CD4-positive, alpha-beta T cell (primary cell): ENCODE data around the gene SLC16A11. TPM values are rescaled to one million over a fixed set of nuclear protein-coding genes. Genes with fewer than 3 reads are reported as not detected.

Experiments used
- ATAC-seq: fragments of 200-7000 bp; cut with Tn5 transposase; one replicate; pipeline ENCODE4 v1.10.0; 2022; ENCODE audit warnings: mild to moderate bottlenecking; ENCODE audit not compliant: poor library complexity
- CTCF ChIA-PET: fragments of 350-600 bp; sonication (Branson Sonifier 250); formaldehyde crosslinking; loops from one replicate; lab custom pipeline; 2021; ENCODE audit warnings: antibody characterized with exemption, inconsistent platforms; lab: Charles Lee
- POLR2A ChIA-PET: fragments of 350-600 bp; sonication (Branson Sonifier 250); formaldehyde crosslinking; loops from one replicate; lab custom pipeline; 2021; ENCODE audit warnings: antibody characterized with exemption, inconsistent platforms; lab: Charles Lee
- DNase-seq, 14 experiments: peaks; one replicate each; pipeline ENCODE4 v3.0.0-alpha.2; 2013 to 2020; ENCODE audit warnings: mixed read lengths in 2 of 14
- H3K27ac ChIP-seq, 2 donors: one replicate each; pipeline versions ENCODE4 v1.5.1 to v1.7.0; 2013; ENCODE audit warnings: low read length in 2 of 2, low read depth in 1 of 2, mild to moderate bottlenecking in 1 of 2
- H3K27me3 ChIP-seq, 2 experiments: 1 replicate in 1 of 2; 2 replicates in 1 of 2; pipeline versions ENCODE4 v1.6.1 to v1.7.0; 2013; ENCODE audit warnings: low read length in 2 of 2, control low read depth in 1 of 2, mild to moderate bottlenecking in 1 of 2, moderate library complexity in 1 of 2; ENCODE audit not compliant: insufficient read depth in 2 of 2, control insufficient read depth in 1 of 2
- H3K36me3 ChIP-seq: one replicate; pipeline ENCODE4 v1.6.1; 2013; ENCODE audit warnings: low read length, control low read depth; ENCODE audit not compliant: insufficient read depth
- H3K4me1 ChIP-seq: one replicate; pipeline ENCODE4 v1.6.1; 2013; ENCODE audit warnings: low read length, control low read depth; ENCODE audit not compliant: insufficient read depth
- H3K4me3 ChIP-seq: one replicate; pipeline ENCODE4 v1.5.1; 2013; ENCODE audit warnings: mild to moderate bottlenecking, low read length, moderate library complexity
- H3K9me3 ChIP-seq, 2 experiments: 1 replicate in 1 of 2; 2 replicates in 1 of 2; pipeline versions ENCODE4 v1.6.1 to v1.7.0; 2013; ENCODE audit warnings: low read length in 2 of 2, mild to moderate bottlenecking in 2 of 2, control low read depth in 1 of 2, moderate library complexity in 1 of 2; ENCODE audit not compliant: control insufficient read depth in 1 of 2, insufficient read depth in 1 of 2
- H3K27ac Mint-ChIP-seq: one replicate; pipeline ENCODE4 v1.8.0; 2020; ENCODE audit warnings: mixed read lengths
- H3K27me3 Mint-ChIP-seq: one replicate; pipeline ENCODE4 v1.8.0; 2021; ENCODE audit warnings: mixed read lengths
- H3K36me3 Mint-ChIP-seq: one replicate; pipeline ENCODE4 v1.8.0; 2021; ENCODE audit warnings: low read depth, mixed read lengths
- H3K4me1 Mint-ChIP-seq: one replicate; pipeline ENCODE4 v1.8.0; 2021; ENCODE audit warnings: low read depth, mixed read lengths
- H3K4me3 Mint-ChIP-seq: one replicate; pipeline ENCODE4 v1.8.0; 2020; ENCODE audit warnings: mild to moderate bottlenecking, mixed read lengths
- H3K9me3 Mint-ChIP-seq: one replicate; pipeline ENCODE4 v1.8.0; 2020; ENCODE audit warnings: mixed read lengths
- CTCF ChIP-seq: fragments of 200-600 bp; IDR thresholded peaks from one replicate; pipeline ENCODE4 v1.8.0; 2022; ENCODE audit warnings: antibody characterized with exemption, mild to moderate bottlenecking
- intact Hi-C, 2 experiments: fragments of 100-400 bp; cut with DNase I in 1 of 2; cut with micrococcal nuclease in 1 of 2; formaldehyde crosslinking; loops; one replicate each; pipeline versions ENCODE4 v1.15.1 to v1.9.0; 2023 to 2025; cut with DNase I, micrococcal nuclease
- total RNA-seq, 174 experiments: library from RNA in 2 of 174; stranded (reverse) in 2 of 174; gene quantifications; one replicate each; pipeline ENCODE4 v1.2.3 and lab custom pipeline; 2021 to 2026

SLC16A11 gene
- total RNA-seq, 2 experiments from 2014 or later = 1.1 to 1.4 TPM

GRCh38 chr17:7038025-7038862, 5.6 kb downstream of the SLC16A11 start:
- peak overlapping the region; percentile 59 for H3K4me3 Mint-ChIP-seq
- peaks cover 62% of the 10 kb centered on the region for H3K4me1 ChIP-seq
- intact Hi-C loops = loop anchor here in 1 of 2 experiments (5.0 to 10.0 kb wide), 3 partner anchors 444 to 817 kb away; partner anchors contain the start of genes CYB5D1, NAA38, POLR2A and SLC35G6

GRCh38 chr17:7035591-7036368, 8.1 kb downstream of the SLC16A11 start, which contains the start of gene SLC16A13:
TSS of gene SLC16A13 (plus strand) at chr17:7036015. CDS start at chr17:7036383, 368 bp downstream.
- DNase-seq = peak; percentile 94 to 100 (median 98)
- peak within 1 kb of the TSS; percentile 99 for H3K27ac Mint-ChIP-seq
- H3K4me3 Mint-ChIP-seq = peak within 1 kb of the TSS; percentile 91
- no peaks in the 10 kb centered on the region for H3K9me3 ChIP-seq
- no peaks in the 10 kb centered on the region for H3K27me3 ChIP-seq
- H3K27me3 Mint-ChIP-seq = no peaks in the 10 kb centered on the region
- no peaks in the 10 kb centered on the region for H3K9me3 Mint-ChIP-seq
- H3K27ac ChIP-seq = peak within 1 kb of the TSS; percentile 84 to 93
- ChIA-PET CTCF (interaction anchor here (0.7 to 2.4 kb wide), 8 partner anchors 10 to 260 kb away, joined by 3 to 18 read pairs (median 4); no protein-coding TSS in a partner anchor), POLR2A (interaction anchor here (0.5 to 2.2 kb wide), 36 partner anchors 8 to 1550 kb away, joined by 3 to 65 read pairs (median 5); partner anchors contain the start of genes ACADVL, ACAP1, BCL6B and C17orf100)
- H3K4me3 ChIP-seq = peak within 1 kb of the TSS; percentile 99
- H3K4me1 ChIP-seq = peaks cover 57% of the 10 kb centered on the region
- ATAC-seq = peak; percentile 90
- H3K36me3 Mint-ChIP-seq = peaks cover 8% of the 10 kb centered on the region
- no peaks in the 10 kb centered on the region for H3K36me3 ChIP-seq
- peaks cover 63% of the 10 kb centered on the region for H3K4me1 Mint-ChIP-seq
- TF ChIP-seq CTCF = no peak
- intact Hi-C loops = loop anchor here (1.0 to 10.0 kb wide), 5 partner anchors 13 to 819 kb away; partner anchors contain the start of genes CYB5D1 (in 1 of the 2), NAA38 (in 1 of the 2), POLR2A (in 1 of the 2) and SLC35G6 (in 1 of the 2)

More at GRCh38 chr17:7038025-7038862, 5.6 kb downstream of the SLC16A11 start:
- Histone ChIP-seq H3K9me3 (peaks cover 0 to 5% of the 10 kb centered on the region in 2 experiments), H3K36me3 (no peaks in the 10 kb centered on the region), H3K4me3 (no peak overlapping the region), H3K27me3 (peaks cover 0 to 3% of the 10 kb centered on the region in 2 experiments), H3K27ac (no peak overlapping the region)
- TF ChIP-seq CTCF = no peak
- H3K36me3 Mint-ChIP-seq = peaks cover 8% of the 10 kb centered on the region
- H3K9me3 Mint-ChIP-seq = no peaks in the 10 kb centered on the region
- CTCF ChIA-PET = interaction anchor here (1.0 kb wide), 1 partner anchor 16 kb away, joined by 4 read pairs; no protein-coding TSS in a partner anchor
- ATAC-seq (no peak), DNase-seq (peak in 1 of 14 experiments; percentile 23)
- H3K27ac Mint-ChIP-seq = peak overlapping the region; percentile 38
- POLR2A ChIA-PET = interaction anchor here (0.9 to 1.4 kb wide), 3 partner anchors 8 to 16 kb away, joined by 3 to 5 read pairs (median 4); no protein-coding TSS in a partner anchor
- peaks cover 66% of the 10 kb centered on the region for H3K4me1 Mint-ChIP-seq
- no peaks in the 10 kb centered on the region for H3K27me3 Mint-ChIP-seq
